K562 (cell line): ENCODE data around the gene GLRX. TPM values are rescaled to one million over a fixed set of nuclear protein-coding genes. Genes with fewer than 3 reads are reported as not detected.

Source experiments
- ARHGAP35 ChIP-seq: fragments of 450-650 bp; IDR thresholded peaks from 2 replicates; pipeline ENCODE4 v1.6.1; 2018; ENCODE audit not compliant: partially characterized antibody
- CBFB ChIP-seq: sonication (generic); formaldehyde crosslinking; IDR thresholded peaks from 2 replicates; pipeline ENCODE4 v1.4.0; 2020; ENCODE audit warnings: mild to moderate bottlenecking, missing genetic modification reagents
- CREM ChIP-seq: IDR thresholded peaks from 2 replicates; pipeline ENCODE4 v1.6.1; 2014; ENCODE audit warnings: antibody characterized with exemption, low read depth
- FUS ChIP-seq: fragments of 200-400 bp; formaldehyde crosslinking; optimal IDR thresholded peaks from 2 replicates; pipeline ENCODE3; 2017; ENCODE audit warnings: low read depth, low read length
- GABPA ChIP-seq: fragments of 200-800 bp; sonication (Bioruptor generic); conservative IDR thresholded peaks from 2 replicates; pipeline ENCODE4 v1.6.1; 2016; ENCODE audit warnings: low read depth, missing genetic modification characterization, missing compliant biosample characterization
- HIVEP1 ChIP-seq: fragments of 250-450 bp; sonication (Bioruptor Pico); IDR thresholded peaks from 2 replicates; pipeline ENCODE4 v1.4.0; 2020; ENCODE audit warnings: mild to moderate bottlenecking
- KAT7 ChIP-seq: sonication (generic); formaldehyde crosslinking; IDR thresholded peaks from 2 replicates; pipeline ENCODE4 v1.8.0; 2022; ENCODE audit warnings: missing genetic modification reagents, mild to moderate bottlenecking, borderline replicate concordance
- NR0B1 ChIP-seq: fragments of 450-650 bp; IDR thresholded peaks from one replicate; pipeline ENCODE4 v1.6.1; 2018; ENCODE audit warnings: mild to moderate bottlenecking, moderate library complexity; ENCODE audit not compliant: partially characterized antibody
- POLR2B ChIP-seq: fragments of 450-650 bp; IDR thresholded peaks from 2 replicates; pipeline ENCODE4 v1.6.1; 2018; ENCODE audit warnings: low read depth; ENCODE audit not compliant: partially characterized antibody
- PRDM10 ChIP-seq: fragments of 450-650 bp; IDR thresholded peaks from 2 replicates; pipeline ENCODE4 v1.6.1; 2018; ENCODE audit not compliant: partially characterized antibody
- SUPT5H ChIP-seq: fragments of 450-650 bp; IDR thresholded peaks from 2 replicates; pipeline ENCODE4 v1.6.1; 2016
- ZC3H11A ChIP-seq: IDR thresholded peaks from 2 replicates; pipeline ENCODE4 v1.6.1; 2012; ENCODE audit warnings: low read depth, low read length, improper control_type of control experiment
- ZNF140 ChIP-seq: fragments of 250-450 bp; sonication (Bioruptor Pico); IDR thresholded peaks from 2 replicates; pipeline ENCODE4 v1.8.0; 2021; ENCODE audit warnings: moderate library complexity, mild to moderate bottlenecking, inconsistent platforms
- ZNF232 ChIP-seq: sonication (generic); formaldehyde crosslinking; IDR thresholded peaks from 2 replicates; pipeline ENCODE4 v1.8.0; 2022; ENCODE audit warnings: mild to moderate bottlenecking, missing genetic modification reagents
- ZNF384 ChIP-seq: IDR thresholded peaks from 2 replicates; pipeline ENCODE4 v1.6.1; 2012; ENCODE audit warnings: low read depth, low read length, improper control_type of control experiment
- polyA plus RNA-seq, 8 experiments: library from polyadenylated mRNA; depleted of rRNA in 4 of 8; stranded (reverse) in 5 of 8; unstranded in 3 of 8; fragments of >200 nt; fragmentation: Nextera tagmentation in 2 of 8; fragmentation: Illumina TruSeq in 1 of 8; extraction: Ambion mirVana in 2 of 8; extraction: Trizol in 1 of 8; gene quantifications; 2 replicates each; pipeline versions ENCODE4 v1.2.1 to v1.2.3, GENCODE V29; 2011 to 2014; ENCODE audit warnings: inconsistent platforms in 1 of 8, missing spikeins in 1 of 8
- total RNA-seq, 7 experiments: library from RNA; depleted of rRNA in 6 of 7; stranded (reverse); fragments of >200 nt in 6 of 7; fragmentation: Illumina TruSeq in 2 of 7; extraction: Trizol in 2 of 7; gene quantifications; 2 replicates each; pipeline versions ENCODE4 v1.2.1 to v1.2.3, GENCODE V29; 2011 to 2021; ENCODE audit warnings: low replicate concordance in 1 of 7
- TF ChIP-seq, protein P1 (sequence below): sonication (generic); formaldehyde crosslinking; IDR thresholded peaks from 2 replicates; pipeline ENCODE4 v1.8.0; 2022; ENCODE audit warnings: mild to moderate bottlenecking, missing genetic modification reagents, borderline replicate concordance
- TF ChIP-seq, protein P2 (sequence below): fragments of 250-450 bp; sonication (Bioruptor Pico); IDR thresholded peaks from 2 replicates; pipeline ENCODE4 v1.4.0; 2020; ENCODE audit warnings: borderline replicate concordance

Gene GLRX
- total and polyA plus RNA-seq, 9 of the 15 experiments (the other 6 are each of a cell fraction or from before 2014, with no cell fraction given): 2.3 to 11.2 (median 4.6) TPM

DNA sequence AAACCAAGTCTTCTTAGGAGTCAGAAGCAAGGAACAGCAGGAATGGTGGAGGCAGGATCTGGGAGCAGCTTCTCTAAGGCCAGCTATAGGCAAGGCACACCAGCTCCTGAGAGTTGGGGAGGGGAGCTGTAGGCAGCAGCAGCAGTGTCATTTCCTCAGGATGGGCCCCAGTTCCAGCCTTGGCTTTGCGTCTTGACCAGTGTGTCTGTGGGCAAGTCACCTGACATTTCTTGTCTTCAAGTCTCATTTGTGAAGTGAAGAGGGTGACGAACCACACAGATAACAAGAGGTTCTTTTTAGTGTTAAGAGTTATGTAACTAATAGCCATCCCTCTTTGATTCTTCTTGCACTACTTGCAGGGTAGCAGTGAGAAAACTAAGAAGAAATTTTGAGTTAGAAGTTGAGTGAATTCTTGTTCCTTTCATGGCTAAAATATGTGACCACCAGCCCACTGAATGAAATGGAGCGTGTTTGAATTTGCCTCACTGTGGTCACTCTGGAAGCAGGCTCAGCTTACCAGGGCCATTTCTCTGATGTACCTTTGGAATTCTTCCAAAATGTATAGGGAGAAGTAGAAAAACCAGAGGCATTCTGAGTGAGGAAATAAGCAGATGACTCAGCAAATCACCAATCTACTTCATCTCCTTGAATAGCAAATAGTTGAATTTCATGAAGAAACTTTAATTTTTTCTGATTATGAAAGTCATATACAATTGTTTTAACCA lies 49.0 kb downstream of the GLRX start (continued):
- no peak for TF ChIP-seq PRDM10
- TF ChIP-seq CBFB: no peak
- no peak for TF ChIP-seq ZC3H11A
- TF ChIP-seq GABPA (tag): no peak
- TF ChIP-seq, protein P1, sequence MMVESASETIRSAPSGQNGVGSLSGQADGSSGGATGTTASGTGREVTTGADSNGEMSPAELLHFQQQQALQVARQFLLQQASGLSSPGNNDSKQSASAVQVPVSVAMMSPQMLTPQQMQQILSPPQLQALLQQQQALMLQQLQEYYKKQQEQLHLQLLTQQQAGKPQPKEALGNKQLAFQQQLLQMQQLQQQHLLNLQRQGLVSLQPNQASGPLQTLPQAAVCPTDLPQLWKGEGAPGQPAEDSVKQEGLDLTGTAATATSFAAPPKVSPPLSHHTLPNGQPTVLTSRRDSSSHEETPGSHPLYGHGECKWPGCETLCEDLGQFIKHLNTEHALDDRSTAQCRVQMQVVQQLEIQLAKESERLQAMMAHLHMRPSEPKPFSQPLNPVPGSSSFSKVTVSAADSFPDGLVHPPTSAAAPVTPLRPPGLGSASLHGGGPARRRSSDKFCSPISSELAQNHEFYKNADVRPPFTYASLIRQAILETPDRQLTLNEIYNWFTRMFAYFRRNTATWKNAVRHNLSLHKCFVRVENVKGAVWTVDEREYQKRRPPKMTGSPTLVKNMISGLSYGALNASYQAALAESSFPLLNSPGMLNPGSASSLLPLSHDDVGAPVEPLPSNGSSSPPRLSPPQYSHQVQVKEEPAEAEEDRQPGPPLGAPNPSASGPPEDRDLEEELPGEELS (CRISPR knock-in tag): no peak
- 0 out of 2 replicates have a peak, but pooled peaks have one; percentile 9 for TF ChIP-seq SUPT5H
- TF ChIP-seq HIVEP1 (CRISPR knock-in tag): no peak
- no peak for TF ChIP-seq POLR2B
- no peak for TF ChIP-seq CREM
- no peak for TF ChIP-seq NR0B1
- TF ChIP-seq ZNF140 (CRISPR knock-in tag): no peak
- TF ChIP-seq FUS: no peak
- TF ChIP-seq ARHGAP35: no peak
- TF ChIP-seq KAT7 (CRISPR knock-in tag): no peak
- TF ChIP-seq, protein P2, sequence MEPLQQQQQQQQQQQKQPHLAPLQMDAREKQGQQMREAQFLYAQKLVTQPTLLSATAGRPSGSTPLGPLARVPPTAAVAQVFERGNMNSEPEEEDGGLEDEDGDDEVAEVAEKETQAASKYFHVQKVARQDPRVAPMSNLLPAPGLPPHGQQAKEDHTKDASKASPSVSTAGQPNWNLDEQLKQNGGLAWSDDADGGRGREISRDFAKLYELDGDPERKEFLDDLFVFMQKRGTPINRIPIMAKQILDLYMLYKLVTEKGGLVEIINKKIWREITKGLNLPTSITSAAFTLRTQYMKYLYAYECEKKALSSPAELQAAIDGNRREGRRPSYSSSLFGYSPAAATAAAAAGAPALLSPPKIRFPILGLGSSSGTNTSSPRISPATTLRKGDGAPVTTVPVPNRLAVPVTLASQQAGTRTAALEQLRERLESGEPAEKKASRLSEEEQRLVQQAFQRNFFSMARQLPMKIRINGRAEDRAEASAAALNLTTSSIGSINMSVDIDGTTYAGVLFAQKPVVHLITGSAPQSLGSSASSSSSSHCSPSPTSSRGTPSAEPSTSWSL (CRISPR knock-in tag): no peak
- no peak for TF ChIP-seq ZNF232 (CRISPR knock-in tag)
- no peak for TF ChIP-seq ZNF384
